ENCODE data around the gene PNMA1. TPM values are rescaled to one million over a fixed set of nuclear protein-coding genes. Genes with fewer than 3 reads are reported as not detected.

Gene PNMA1
- total RNA-seq, 6 experiments from 2014 or later = 51.1 to 60.9 (median 53.2) TPM

- no peak for DNase-seq
- Mint-ChIP-seq H3K4me3 (no peak overlapping the region), H3K9me3 (no peaks in the 10 kb centered on the region), H3K4me1 (ENCODE audit: low read depth) (peaks cover 24% of the 10 kb centered on the region), H3K27ac (no peak overlapping the region), H3K36me3 (ENCODE audit: low read depth) (peaks cover 10% of the 10 kb centered on the region), H3K27me3 (ENCODE audit: insufficient read depth) (no peaks in the 10 kb centered on the region)
- TF ChIP-seq, protein P1, sequence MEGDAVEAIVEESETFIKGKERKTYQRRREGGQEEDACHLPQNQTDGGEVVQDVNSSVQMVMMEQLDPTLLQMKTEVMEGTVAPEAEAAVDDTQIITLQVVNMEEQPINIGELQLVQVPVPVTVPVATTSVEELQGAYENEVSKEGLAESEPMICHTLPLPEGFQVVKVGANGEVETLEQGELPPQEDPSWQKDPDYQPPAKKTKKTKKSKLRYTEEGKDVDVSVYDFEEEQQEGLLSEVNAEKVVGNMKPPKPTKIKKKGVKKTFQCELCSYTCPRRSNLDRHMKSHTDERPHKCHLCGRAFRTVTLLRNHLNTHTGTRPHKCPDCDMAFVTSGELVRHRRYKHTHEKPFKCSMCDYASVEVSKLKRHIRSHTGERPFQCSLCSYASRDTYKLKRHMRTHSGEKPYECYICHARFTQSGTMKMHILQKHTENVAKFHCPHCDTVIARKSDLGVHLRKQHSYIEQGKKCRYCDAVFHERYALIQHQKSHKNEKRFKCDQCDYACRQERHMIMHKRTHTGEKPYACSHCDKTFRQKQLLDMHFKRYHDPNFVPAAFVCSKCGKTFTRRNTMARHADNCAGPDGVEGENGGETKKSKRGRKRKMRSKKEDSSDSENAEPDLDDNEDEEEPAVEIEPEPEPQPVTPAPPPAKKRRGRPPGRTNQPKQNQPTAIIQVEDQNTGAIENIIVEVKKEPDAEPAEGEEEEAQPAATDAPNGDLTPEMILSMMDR (IDR thresholded peaks at IDR 0.05) = no peak
These were observed 20.1 kb downstream of the PNMA1 start for GRCh38 chr14:73694083-73694482.

- Mint-ChIP-seq H3K27ac (no peak overlapping the region), H3K4me3 (no peak overlapping the region), H3K27me3 (ENCODE audit: insufficient read depth) (no peaks in the 10 kb centered on the region), H3K4me1 (ENCODE audit: low read depth) (no peaks in the 10 kb centered on the region), H3K36me3 (ENCODE audit: low read depth) (peaks cover 14% of the 10 kb centered on the region; the same call in 1 of the 2 replicates), H3K9me3 (no peaks in the 10 kb centered on the region)
- no peak for DNase-seq
- TF ChIP-seq, protein P1 (IDR thresholded peaks at IDR 0.05) = no peak
These were observed 27.3 kb downstream of the PNMA1 start for GRCh38 chr14:73686901-73687300.

- TF ChIP-seq, protein P1 (IDR thresholded peaks at IDR 0.05) = no peak
- H3K27me3 Mint-ChIP-seq (ENCODE audit: insufficient read depth) = no peaks in the 10 kb centered on the region
These were observed 28.9 kb downstream of the PNMA1 start for GRCh38 chr14:73685328-73685727.

GRCh38 chr14:73684627-73685026, 29.6 kb downstream of the PNMA1 start:
- no peaks in the 10 kb centered on the region for H3K27me3 Mint-ChIP-seq (ENCODE audit: insufficient read depth)
- no peak for DNase-seq
- H3K36me3 Mint-ChIP-seq (ENCODE audit: low read depth) = peaks cover 14% of the 10 kb centered on the region; the same call in 1 of the 2 replicates
- no peaks in the 10 kb centered on the region for H3K9me3 Mint-ChIP-seq
- H3K4me1 Mint-ChIP-seq (ENCODE audit: low read depth) = no peaks in the 10 kb centered on the region
- H3K4me3 Mint-ChIP-seq = no peak overlapping the region
- H3K27ac Mint-ChIP-seq = no peak overlapping the region
- TF ChIP-seq, protein P1 (IDR thresholded peaks at IDR 0.05) = no peak

More at GRCh38 chr14:73685328-73685727, 28.9 kb downstream of the PNMA1 start:
- DNase-seq = no peak
- no peaks in the 10 kb centered on the region for H3K4me1 Mint-ChIP-seq (ENCODE audit: low read depth)
- H3K4me3 Mint-ChIP-seq = no peak overlapping the region
- peaks cover 14% of the 10 kb centered on the region; the same call in 1 of the 2 replicates for H3K36me3 Mint-ChIP-seq (ENCODE audit: low read depth)
- H3K9me3 Mint-ChIP-seq = no peaks in the 10 kb centered on the region
- H3K27ac Mint-ChIP-seq = no peak overlapping the region

GRCh38 chr14:73680821-73681220, 33.4 kb downstream of the PNMA1 start:
- TF ChIP-seq, protein P1 (IDR thresholded peaks at IDR 0.05) = no peak
- peaks cover 7% of the 10 kb centered on the region; the same call in 1 of the 2 replicates for H3K36me3 Mint-ChIP-seq (ENCODE audit: low read depth)
- no peak overlapping the region for H3K27ac Mint-ChIP-seq
- no peaks in the 10 kb centered on the region for H3K27me3 Mint-ChIP-seq (ENCODE audit: insufficient read depth)
- no peaks in the 10 kb centered on the region for H3K9me3 Mint-ChIP-seq
- no peak overlapping the region for H3K4me3 Mint-ChIP-seq
- no peaks in the 10 kb centered on the region for H3K4me1 Mint-ChIP-seq (ENCODE audit: low read depth)
- DNase-seq = no peak

GRCh38 chr14:73678698-73679097, 35.5 kb downstream of the PNMA1 start:
- no peaks in the 10 kb centered on the region for H3K36me3 Mint-ChIP-seq (ENCODE audit: low read depth)
- H3K4me1 Mint-ChIP-seq (ENCODE audit: low read depth) = no peaks in the 10 kb centered on the region
- no peak for DNase-seq
- H3K9me3 Mint-ChIP-seq = no peaks in the 10 kb centered on the region
- H3K27me3 Mint-ChIP-seq (ENCODE audit: insufficient read depth) = no peaks in the 10 kb centered on the region
- TF ChIP-seq, protein P1 (IDR thresholded peaks at IDR 0.05) = no peak
- H3K27ac Mint-ChIP-seq = no peak overlapping the region
- H3K4me3 Mint-ChIP-seq = no peak overlapping the region
